Measurements from ENCODE around the gene ATP6V0B. TPM values are rescaled to one million over a fixed set of nuclear protein-coding genes. Genes with fewer than 3 reads are reported as not detected.

ATP6V0B gene
- total RNA-seq, 4 donors from 2014 or later: 111 to 223 (median 139) TPM

DNA sequence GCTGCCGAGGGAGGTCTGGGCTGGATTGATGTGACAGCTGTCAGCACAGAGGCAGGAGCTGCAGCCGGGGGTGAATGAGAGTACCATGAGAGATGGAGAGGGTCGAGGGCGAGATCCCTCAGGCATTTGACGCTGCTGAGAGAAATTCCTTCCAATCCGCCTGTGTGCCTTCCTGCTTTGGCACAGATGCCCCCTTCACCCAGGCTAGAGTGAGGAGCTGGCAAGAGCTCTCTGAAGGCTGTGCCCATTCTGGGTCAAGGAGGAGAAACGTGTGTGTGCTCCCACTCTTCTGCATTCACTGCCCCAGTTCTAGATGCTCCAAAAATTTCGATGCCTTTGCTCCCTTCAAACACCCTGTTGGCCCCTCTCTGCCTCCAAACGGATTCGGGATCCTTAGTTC is 36.4 kb upstream of the ATP6V0B start:
- TF ChIP-seq, protein P1, sequence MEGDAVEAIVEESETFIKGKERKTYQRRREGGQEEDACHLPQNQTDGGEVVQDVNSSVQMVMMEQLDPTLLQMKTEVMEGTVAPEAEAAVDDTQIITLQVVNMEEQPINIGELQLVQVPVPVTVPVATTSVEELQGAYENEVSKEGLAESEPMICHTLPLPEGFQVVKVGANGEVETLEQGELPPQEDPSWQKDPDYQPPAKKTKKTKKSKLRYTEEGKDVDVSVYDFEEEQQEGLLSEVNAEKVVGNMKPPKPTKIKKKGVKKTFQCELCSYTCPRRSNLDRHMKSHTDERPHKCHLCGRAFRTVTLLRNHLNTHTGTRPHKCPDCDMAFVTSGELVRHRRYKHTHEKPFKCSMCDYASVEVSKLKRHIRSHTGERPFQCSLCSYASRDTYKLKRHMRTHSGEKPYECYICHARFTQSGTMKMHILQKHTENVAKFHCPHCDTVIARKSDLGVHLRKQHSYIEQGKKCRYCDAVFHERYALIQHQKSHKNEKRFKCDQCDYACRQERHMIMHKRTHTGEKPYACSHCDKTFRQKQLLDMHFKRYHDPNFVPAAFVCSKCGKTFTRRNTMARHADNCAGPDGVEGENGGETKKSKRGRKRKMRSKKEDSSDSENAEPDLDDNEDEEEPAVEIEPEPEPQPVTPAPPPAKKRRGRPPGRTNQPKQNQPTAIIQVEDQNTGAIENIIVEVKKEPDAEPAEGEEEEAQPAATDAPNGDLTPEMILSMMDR (IDR thresholded peaks at IDR 0.05): no peak
- no peak for ATAC-seq (ENCODE audit: low FRiP score)
- no peak for DNase-seq (ENCODE audit: low spot score)

DNA sequence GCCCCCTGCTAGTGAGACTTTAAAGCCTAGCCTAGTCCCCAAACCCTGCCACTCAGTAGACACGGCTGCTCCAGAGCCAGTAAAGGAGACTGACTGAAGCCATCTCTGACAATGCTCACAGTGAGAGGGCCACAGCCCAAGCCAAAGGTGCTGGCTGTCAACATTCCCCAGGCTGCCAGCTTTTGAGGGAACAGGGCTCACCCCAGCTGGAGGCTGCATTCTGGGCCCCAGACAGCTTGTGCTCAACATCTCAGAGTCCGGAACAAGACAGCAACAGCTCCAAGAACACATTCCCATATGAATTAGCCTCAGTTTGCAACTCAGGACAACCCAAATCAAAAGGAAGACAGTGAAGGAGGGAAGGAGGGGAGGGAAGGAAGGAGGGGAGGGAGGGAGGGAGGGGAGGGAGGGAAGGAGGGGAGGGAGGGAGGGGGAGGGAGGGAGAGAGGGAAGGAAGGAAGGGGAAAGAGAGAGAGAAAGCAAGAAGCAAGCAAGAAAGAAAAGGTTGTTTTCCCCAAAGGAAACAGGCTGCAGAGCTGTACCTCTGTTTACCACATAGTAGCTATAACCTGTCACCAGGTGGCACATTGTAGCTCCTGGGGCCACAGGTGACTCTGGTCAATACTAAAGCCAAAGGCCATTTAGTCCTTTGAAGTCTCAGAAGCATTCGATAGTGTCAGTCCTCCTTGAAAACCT is 35.7 kb upstream of the ATP6V0B start:
- no peak for DNase-seq (ENCODE audit: low spot score)
- no peak for ATAC-seq (ENCODE audit: low FRiP score)
- TF ChIP-seq, protein P1 (IDR thresholded peaks at IDR 0.05): no peak

DNA sequence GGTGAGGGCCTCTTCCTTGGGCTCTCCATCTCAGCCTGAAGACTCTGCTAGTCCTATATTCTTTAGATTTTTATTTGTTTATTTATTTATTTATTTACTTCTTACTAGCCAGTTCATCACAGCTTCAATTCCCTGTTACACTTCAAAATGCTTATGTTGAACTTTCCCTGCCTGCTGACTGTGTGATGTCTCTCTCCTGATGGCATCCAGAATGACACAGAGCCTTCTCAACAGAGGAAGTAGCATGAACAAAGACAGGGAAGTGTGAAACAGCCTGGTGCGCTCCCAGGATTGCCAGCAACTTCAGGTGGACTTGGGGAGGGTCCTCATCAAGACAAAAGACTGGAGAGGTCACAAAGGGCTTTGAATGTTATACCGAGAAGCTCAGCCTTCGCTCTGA is 32.3 kb upstream of the ATP6V0B start:
- no peak for ATAC-seq (ENCODE audit: low FRiP score)
- DNase-seq (ENCODE audit: low spot score): no peak
- TF ChIP-seq, protein P1 (IDR thresholded peaks at IDR 0.05): no peak

DNA sequence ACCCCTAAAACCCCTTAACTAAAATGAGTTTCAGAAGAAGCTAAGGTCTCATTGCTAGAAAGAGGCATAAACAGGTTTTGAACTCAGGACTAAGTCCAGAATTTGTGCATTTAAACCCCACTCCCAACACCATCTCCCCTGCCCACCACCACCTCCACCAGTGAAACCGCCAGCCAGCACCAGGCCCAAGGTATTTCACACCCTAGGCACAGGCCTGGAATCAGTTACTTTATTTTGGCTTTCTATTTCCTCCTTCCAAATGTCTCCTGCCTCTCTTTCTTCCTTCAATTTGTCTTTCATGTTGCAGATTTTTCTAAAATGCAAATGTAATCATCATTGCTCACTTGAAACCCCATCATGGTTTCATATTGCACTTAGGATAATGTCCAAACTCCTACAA is 29.9 kb upstream of the ATP6V0B start:
- no peak for DNase-seq (ENCODE audit: low spot score)
- ATAC-seq (ENCODE audit: low FRiP score): no peak
- TF ChIP-seq, protein P1 (IDR thresholded peaks at IDR 0.05): no peak

DNA sequence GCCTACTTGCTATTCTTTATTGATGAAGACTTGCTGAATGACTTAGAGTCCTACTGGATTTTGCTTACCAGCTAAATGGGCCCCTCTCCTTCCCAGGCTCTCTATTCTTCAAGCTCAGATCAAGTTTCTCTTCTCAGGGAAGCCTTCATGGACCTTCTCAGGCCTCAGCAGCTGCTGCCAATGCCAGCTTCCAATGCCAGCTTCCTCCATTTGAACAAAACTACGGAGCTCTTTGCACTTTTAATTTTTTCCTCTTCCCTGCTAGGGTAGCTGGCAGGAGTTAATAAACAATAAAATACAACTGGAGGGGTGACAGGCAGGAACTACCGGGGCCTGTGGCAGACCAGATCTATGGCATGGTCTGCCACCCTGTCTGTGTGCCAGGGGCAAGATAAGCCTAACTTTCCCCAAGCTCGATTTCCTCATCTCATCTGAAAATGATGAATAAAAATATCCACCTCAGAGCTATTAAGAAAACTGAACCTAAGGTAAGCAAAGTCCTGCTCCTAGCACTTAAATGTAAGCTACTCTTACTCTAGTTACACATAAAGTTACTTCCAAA is 29.0 kb upstream of the ATP6V0B start:
- no peak for ATAC-seq (ENCODE audit: low FRiP score)
- TF ChIP-seq, protein P1 (IDR thresholded peaks at IDR 0.05): no peak
- DNase-seq (ENCODE audit: low spot score): no peak

DNA sequence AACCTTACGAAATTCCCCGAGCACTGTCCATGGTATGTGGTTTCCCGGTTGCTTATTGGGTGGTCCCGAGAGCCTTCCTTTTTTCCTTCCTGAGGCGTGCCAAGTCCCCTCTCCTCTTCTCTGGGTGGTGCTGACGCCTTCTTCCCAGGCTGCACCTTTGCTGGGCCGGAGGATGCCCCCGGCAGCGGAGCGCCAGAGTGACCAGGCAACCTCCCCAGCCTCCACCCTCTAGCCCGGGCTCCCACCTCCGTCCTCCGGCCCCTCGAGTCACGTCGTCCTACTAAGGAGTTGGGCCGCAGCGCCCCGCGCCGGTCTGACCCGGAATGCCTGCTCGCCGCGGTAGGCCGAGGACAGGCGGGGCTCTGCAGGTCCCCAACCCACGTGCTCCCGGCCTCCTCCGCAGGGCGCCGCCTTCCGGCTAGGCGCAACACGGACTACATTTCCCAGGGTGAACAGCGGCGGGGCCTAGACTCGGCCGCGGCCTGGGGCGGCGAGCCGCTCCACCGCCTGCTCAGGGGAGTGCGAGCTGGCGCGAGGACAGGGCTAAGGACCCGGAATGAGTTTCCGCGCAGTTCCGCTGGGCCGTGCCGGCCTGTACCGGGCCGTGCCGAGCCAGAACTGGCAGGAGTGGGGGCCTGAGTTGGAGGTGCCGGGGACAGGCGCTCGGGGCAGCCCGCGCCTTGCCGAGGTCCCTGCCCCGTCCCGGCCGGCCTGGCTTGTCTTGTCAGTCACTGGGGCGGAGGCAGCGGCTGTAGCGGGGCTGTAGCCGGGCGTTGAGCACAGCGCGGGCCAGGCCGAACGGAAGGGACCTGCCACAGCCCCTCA is 28.3 kb upstream of the ATP6V0B start, which contains the start of gene IPO13:
IPO13 (plus strand) TSS at position 715 of the 825 bp plus-strand sequence. CDS start 651 bp downstream, outside the sequence.
- peak; percentile 77 for DNase-seq (ENCODE audit: low spot score)
- peak; percentile 99 for ATAC-seq (ENCODE audit: low FRiP score)
- TF ChIP-seq, protein P1 (IDR thresholded peaks at IDR 0.05): peak in 2 of 3 donors; percentile 36 to 77
